Trophoblast cell (in vitro differentiated cells and primary cell): ENCODE measurements around the gene ALG14.

ENCODE experiments used
- DNase-seq, 2 donors: peaks; one replicate each; pipeline ENCODE4 v3.0.0-alpha.2; 2016
- H2AFZ ChIP-seq: 2 replicates; pipeline ENCODE4 v1.6.1; 2013; ENCODE audit warnings: low read length, moderate library complexity, mild to moderate bottlenecking; ENCODE audit not compliant: insufficient read depth, poor library complexity
- H2AK5ac ChIP-seq: 2 replicates; pipeline ENCODE4 v1.6.1; 2013; ENCODE audit warnings: mild to moderate bottlenecking, low read length
- H2BK120ac ChIP-seq: 2 replicates; pipeline ENCODE4 v1.6.1; 2013; ENCODE audit warnings: low read length, mild to moderate bottlenecking, moderate library complexity; ENCODE audit not compliant: insufficient read depth, poor library complexity
- H2BK12ac ChIP-seq: 2 replicates; pipeline ENCODE4 v1.6.1; 2013; ENCODE audit warnings: mild to moderate bottlenecking, low read length, moderate library complexity
- H2BK5ac ChIP-seq: 2 replicates; pipeline ENCODE4 v1.6.1; 2013; ENCODE audit warnings: low read length, low read depth, moderate library complexity, mild to moderate bottlenecking; ENCODE audit not compliant: poor library complexity
- H3K14ac ChIP-seq: 2 replicates; pipeline ENCODE4 v1.6.1; 2013; ENCODE audit warnings: mild to moderate bottlenecking, low read length
- H3K18ac ChIP-seq: 2 replicates; pipeline ENCODE4 v1.6.1; 2013; ENCODE audit warnings: mild to moderate bottlenecking, low read length
- H3K23ac ChIP-seq: 2 replicates; pipeline ENCODE4 v1.6.1; 2013; ENCODE audit warnings: low read length
- H3K27ac ChIP-seq: 2 replicates; pipeline ENCODE4 v1.5.1; 2013; ENCODE audit warnings: low read depth, mild to moderate bottlenecking, inconsistent platforms, low read length, moderate library complexity
- H3K27me3 ChIP-seq: 2 replicates; pipeline ENCODE4 v1.6.1; 2013; ENCODE audit warnings: inconsistent platforms, mild to moderate bottlenecking, low read length, moderate library complexity; ENCODE audit not compliant: insufficient read depth
- H3K36me3 ChIP-seq, 2 experiments: 1 replicate in 1 of 2; 2 replicates in 1 of 2; pipeline ENCODE4 v1.6.1; 2013; ENCODE audit warnings: low read length in 2 of 2, mild to moderate bottlenecking in 2 of 2, moderate library complexity in 1 of 2; ENCODE audit not compliant: insufficient read depth in 2 of 2, control insufficient read depth in 1 of 2
- H3K4ac ChIP-seq: 2 replicates; pipeline ENCODE4 v1.6.1; 2013; ENCODE audit warnings: low read depth, mild to moderate bottlenecking, low read length, moderate library complexity
- H3K4me1 ChIP-seq, 2 experiments: 1 replicate in 1 of 2; 2 replicates in 1 of 2; pipeline ENCODE4 v1.6.1; 2013; ENCODE audit warnings: low read length in 2 of 2, mild to moderate bottlenecking in 2 of 2, moderate library complexity in 1 of 2; ENCODE audit not compliant: insufficient read depth in 2 of 2, control insufficient read depth in 1 of 2
- H3K4me2 ChIP-seq: 2 replicates; pipeline ENCODE4 v1.6.1; 2013; ENCODE audit warnings: inconsistent platforms, mild to moderate bottlenecking, low read length, moderate library complexity
- H3K4me3 ChIP-seq: 2 replicates; pipeline ENCODE4 v1.5.1; 2013; ENCODE audit warnings: mild to moderate bottlenecking, low read depth, low read length, inconsistent platforms
- H3K79me1 ChIP-seq: one replicate; pipeline ENCODE4 v1.6.1; 2013; ENCODE audit warnings: low read length
- H3K79me2 ChIP-seq: 2 replicates; pipeline ENCODE4 v1.6.1; 2013; ENCODE audit warnings: low read length, mild to moderate bottlenecking; ENCODE audit not compliant: control insufficient read depth, insufficient read depth, poor library complexity
- H3K9ac ChIP-seq: 2 replicates; pipeline ENCODE4 v1.6.1; 2013; ENCODE audit warnings: mild to moderate bottlenecking, low read length
- H3K9me3 ChIP-seq: 2 replicates; pipeline ENCODE4 v1.6.1; 2013; ENCODE audit warnings: low read depth, mild to moderate bottlenecking, control low read depth, inconsistent platforms, low read length; ENCODE audit not compliant: insufficient read depth
- H4K12ac ChIP-seq: 2 replicates; pipeline ENCODE4 v1.6.1; 2013; ENCODE audit warnings: low read depth, mild to moderate bottlenecking, low read length, moderate library complexity
- H4K8ac ChIP-seq: 2 replicates; pipeline ENCODE4 v1.6.1; 2013; ENCODE audit warnings: low read depth, mild to moderate bottlenecking, low read length, moderate library complexity
- H4K91ac ChIP-seq: one replicate; pipeline ENCODE4 v1.6.1; 2013; ENCODE audit warnings: low read depth, mild to moderate bottlenecking, low read length, moderate library complexity
- WGBS: extraction: QIAGEN DNeasy Blood & Tissue Kit; methylation state at CpG from one replicate; pipeline ENCODE4 v1.1.7; 2013; ENCODE audit warnings: missing lambda C conversion rate; ENCODE audit not compliant: insufficient read length, insufficient coverage; ENCODE audit errors: extremely low coverage; 5-methylcytosine and 5-hydroxymethylcytosine counted together

Gene ALG14

DNA sequence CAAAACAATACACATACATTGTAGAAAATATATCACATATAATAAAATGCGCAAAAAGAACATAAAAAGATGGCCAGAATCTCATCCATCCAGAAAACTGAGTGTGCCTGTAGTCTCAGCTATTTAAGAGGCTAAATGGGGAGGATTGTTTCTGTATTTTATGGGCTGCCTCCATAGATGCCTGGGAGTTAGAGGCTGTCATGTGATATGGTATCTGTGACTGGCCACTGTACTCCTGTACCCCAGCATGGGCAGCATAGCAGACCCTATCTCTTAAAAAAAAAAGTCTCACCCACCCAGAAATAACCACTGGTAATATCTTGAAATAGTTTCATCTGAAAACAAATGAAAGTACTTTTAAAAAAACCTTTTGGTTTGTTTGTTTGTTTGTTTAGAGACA lies 40.9 kb upstream of the ALG14 start:
- no peak overlapping the region for H3K4me3 ChIP-seq
- WGBS, result no CpG with 5 or more reads among the region's 1 CpG
- H3K79me1 ChIP-seq, result peaks cover 10% of the 10 kb centered on the region
- no peak overlapping the region for H2AFZ ChIP-seq
- H4K8ac ChIP-seq, result no peak overlapping the region
- H4K91ac ChIP-seq, result no peak overlapping the region
- H2BK120ac ChIP-seq, result no peak overlapping the region
- H3K4me2 ChIP-seq, result no peak overlapping the region
- H2BK5ac ChIP-seq, result no peak overlapping the region
- no peaks in the 10 kb centered on the region for H3K27me3 ChIP-seq
- DNase-seq, result no peak
- H3K4ac ChIP-seq, result no peak overlapping the region
- H3K36me3 ChIP-seq, result no peaks in the 10 kb centered on the region
- H3K4me1 ChIP-seq, result no peaks in the 10 kb centered on the region
- H3K23ac ChIP-seq, result no peak overlapping the region
- H3K27ac ChIP-seq, result no peak overlapping the region
- H3K9ac ChIP-seq, result no peak overlapping the region
- no peak overlapping the region for H2AK5ac ChIP-seq
- no peaks in the 10 kb centered on the region for H3K9me3 ChIP-seq
- H2BK12ac ChIP-seq, result no peak overlapping the region
- H3K18ac ChIP-seq, result no peak overlapping the region
- peaks cover 6% of the 10 kb centered on the region for H3K79me2 ChIP-seq
- H3K14ac ChIP-seq, result no peak overlapping the region
- H4K12ac ChIP-seq, result no peak overlapping the region

DNA sequence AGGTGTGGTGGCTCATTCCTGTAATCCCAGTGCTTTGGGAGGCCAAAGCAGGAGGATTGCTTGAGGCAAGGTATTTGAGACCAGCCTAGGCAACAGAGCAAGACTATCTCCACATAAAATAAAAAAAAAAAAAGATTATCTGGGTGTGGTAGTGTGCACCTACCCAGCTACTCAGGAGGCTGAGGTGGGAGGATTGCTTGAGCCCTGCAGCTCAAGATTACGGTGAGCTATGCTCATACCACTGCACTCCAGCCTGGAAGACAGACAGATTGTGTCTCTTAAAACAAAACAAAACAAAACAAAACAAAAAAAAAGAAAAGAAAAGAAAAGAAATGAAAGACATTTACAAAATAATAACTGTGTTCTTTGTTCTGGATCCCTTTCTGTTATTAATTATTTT lies 38.3 kb upstream of the ALG14 start:
- no peak overlapping the region for H2BK12ac ChIP-seq
- no peaks in the 10 kb centered on the region for H3K27me3 ChIP-seq
- H3K4me1 ChIP-seq, result no peaks in the 10 kb centered on the region
- H4K12ac ChIP-seq, result no peak overlapping the region
- no peak overlapping the region for H3K23ac ChIP-seq
- no peak overlapping the region for H2AFZ ChIP-seq
- no peak overlapping the region for H3K9ac ChIP-seq
- H3K27ac ChIP-seq, result no peak overlapping the region
- H3K79me2 ChIP-seq, result no peaks in the 10 kb centered on the region
- H3K79me1 ChIP-seq, result no peaks in the 10 kb centered on the region
- no peaks in the 10 kb centered on the region for H3K9me3 ChIP-seq
- H3K4me3 ChIP-seq, result no peak overlapping the region
- no peak overlapping the region for H4K91ac ChIP-seq
- H3K18ac ChIP-seq, result no peak overlapping the region
- no peak overlapping the region for H3K4ac ChIP-seq
- H3K4me2 ChIP-seq, result no peak overlapping the region
- H3K14ac ChIP-seq, result no peak overlapping the region
- no peaks in the 10 kb centered on the region for H3K36me3 ChIP-seq
- H2BK120ac ChIP-seq, result no peak overlapping the region
- H2BK5ac ChIP-seq, result no peak overlapping the region
- H2AK5ac ChIP-seq, result no peak overlapping the region
- H4K8ac ChIP-seq, result no peak overlapping the region
- WGBS, result no CpG with 5 or more reads among the region's 1 CpG
- peak in 1 of 2 donors; percentile 18 for DNase-seq

GRCh38 chr1:95108792-95109191 lies 36.0 kb upstream of the ALG14 start:
- Histone ChIP-seq H2AFZ (no peak overlapping the region), H3K36me3 (no peaks in the 10 kb centered on the region), H3K14ac (no peak overlapping the region), H2AK5ac (no peak overlapping the region), H3K4ac (no peak overlapping the region), H3K4me2 (no peak overlapping the region), H3K18ac (no peak overlapping the region), H3K4me3 (no peak overlapping the region), H4K91ac (no peak overlapping the region), H2BK5ac (no peak overlapping the region), H3K27ac (no peak overlapping the region), H3K9me3 (no peaks in the 10 kb centered on the region), H3K4me1 (no peaks in the 10 kb centered on the region), H3K23ac (no peak overlapping the region), H4K8ac (no peak overlapping the region), H3K79me1 (no peaks in the 10 kb centered on the region), H3K9ac (no peak overlapping the region), H4K12ac (no peak overlapping the region), H2BK120ac (no peak overlapping the region), H3K27me3 (no peaks in the 10 kb centered on the region), H3K79me2 (no peaks in the 10 kb centered on the region), H2BK12ac (no peak overlapping the region)
- no CpG with 5 or more reads among the region's 2 CpGs for WGBS
- DNase-seq, result no peak

- Histone ChIP-seq H3K18ac (no peak overlapping the region), H2BK5ac (no peak overlapping the region), H3K14ac (no peak overlapping the region), H2AFZ (no peak overlapping the region), H4K8ac (no peak overlapping the region), H3K79me1 (no peaks in the 10 kb centered on the region), H2BK120ac (no peak overlapping the region), H4K12ac (no peak overlapping the region), H3K23ac (no peak overlapping the region), H3K9me3 (no peaks in the 10 kb centered on the region), H2BK12ac (no peak overlapping the region), H3K4ac (no peak overlapping the region), H3K4me3 (no peak overlapping the region), H3K4me1 (no peaks in the 10 kb centered on the region), H3K9ac (no peak overlapping the region), H3K36me3 (no peaks in the 10 kb centered on the region), H3K27ac (no peak overlapping the region), H4K91ac (no peak overlapping the region), H3K4me2 (no peak overlapping the region), H3K79me2 (no peaks in the 10 kb centered on the region), H3K27me3 (no peaks in the 10 kb centered on the region), H2AK5ac (no peak overlapping the region)
- no peak for DNase-seq
- WGBS, result no CpG with 5 or more reads among the region's 4 CpGs
These were observed 25.4 kb upstream of the ALG14 start for GRCh38 chr1:95098196-95098595.
